ENCODE measurements around the gene MAST4. TPM values are rescaled to one million over a fixed set of nuclear protein-coding genes. Genes with fewer than 3 reads are reported as not detected.

MAST4 gene
- total and polyA plus RNA-seq, 2 of the 4 experiments (the other 2 are of a cell fraction), result 4.8 to 6.8 TPM

DNA sequence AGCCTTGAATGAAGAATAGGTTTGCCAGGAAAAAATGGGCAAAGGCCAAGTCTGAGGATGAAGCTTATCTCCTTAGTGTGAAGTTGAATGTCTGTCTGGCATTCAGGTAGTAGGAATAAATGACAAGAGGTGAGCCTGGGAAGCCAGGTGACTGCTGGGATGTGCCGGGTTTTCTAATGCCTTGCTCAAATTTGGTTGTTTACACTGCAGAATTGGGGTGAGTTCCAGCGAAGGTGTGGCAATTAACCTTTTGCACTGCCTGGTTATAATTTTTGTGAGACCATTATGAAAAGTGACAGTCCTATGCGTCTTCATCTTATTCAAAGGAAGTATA, 73.6 kb downstream of the MAST4 start:
- in situ Hi-C loops (cut with MboI; ENCODE audit: low sequenced_read_pairs), result no loop called here
- CTCF ChIA-PET, result no interaction called here

More for the DNA sequence above, 73.6 kb downstream of the MAST4 start:
- no peak overlapping the region for H3K18ac ChIP-seq (ENCODE audit: low read depth, low read length)
- no TSS peak for BruUV-seq (replicated peaks)
- H2BK5ac ChIP-seq (ENCODE audit: low read depth, low read length, poor library complexity, severe bottlenecking), result no peak overlapping the region
- no peak overlapping the region for H4K8ac ChIP-seq (ENCODE audit: low read depth in 2 of 2, low read length in 2 of 2)
- H4K5ac ChIP-seq (ENCODE audit: low read depth, low read length), result no peak overlapping the region
- H3K9me1 ChIP-seq (ENCODE audit: insufficient read depth, low read length), result no peaks in the 10 kb centered on the region
- no peak overlapping the region for H3K56ac ChIP-seq (ENCODE audit: extremely low read depth, insufficient read depth, low read length)
- H2AK9ac ChIP-seq (replicated peaks; ENCODE audit: low read depth, low read length, poor library complexity), result no peak overlapping the region
- no peaks in the 10 kb centered on the region for H3K36me3 ChIP-seq (ENCODE audit: control insufficient read depth, insufficient read depth, low read length)
- H3K4me3 ChIP-seq (ENCODE audit: insufficient read depth, low read depth, low read length), result no peak overlapping the region
- ATAC-seq (ENCODE audit: low read depth), result no peak
- no peak overlapping the region for H2BK120ac ChIP-seq (ENCODE audit: low read depth, low read length)
- no peak overlapping the region for H2BK20ac ChIP-seq (ENCODE audit: low read depth, low read length)
- no peak for DNase-seq
- H3K23ac ChIP-seq (ENCODE audit: low read depth, low read length), result no peak overlapping the region
- H3K79me1 ChIP-seq (ENCODE audit: low read depth in 1 of 2, low read length in 2 of 2), result no peaks in the 10 kb centered on the region
- POLR2A ChIA-PET (ENCODE audit: unreplicated experiment), result no interaction called here
- H3K4ac ChIP-seq (ENCODE audit: low read depth, low read length), result no peak overlapping the region
- H2BK15ac ChIP-seq (ENCODE audit: low read depth, low read length), result no peak overlapping the region
- H4K20me1 ChIP-seq (ENCODE audit: insufficient read depth, low read length), result no peaks in the 10 kb centered on the region
- H2AFZ ChIP-seq (replicated peaks; ENCODE audit: low read length, poor library complexity), result no peak overlapping the region
- H3K27me3 ChIP-seq (ENCODE audit: control insufficient read depth, insufficient read depth, low read length), result no peaks in the 10 kb centered on the region; the same call in 1 of the 2 replicates
- no peaks in the 10 kb centered on the region for H3K4me1 ChIP-seq (ENCODE audit: control insufficient read depth, insufficient read depth, low read length)
- H3K14ac ChIP-seq (replicated peaks; ENCODE audit: low read depth, low read length), result no peak overlapping the region
- intact Hi-C loops (cut with micrococcal nuclease), result no loop called here
- no peak overlapping the region for H2AK5ac ChIP-seq (ENCODE audit: low read depth, low read length)
- no peak overlapping the region for H3K27ac ChIP-seq (ENCODE audit: insufficient read depth, low read length)
- no peak overlapping the region for H3K9ac ChIP-seq (ENCODE audit: low read depth, low read length)
- WGBS, 2 experiments (ENCODE audit: extremely low coverage in 2 of 2, insufficient read length in 1 of 2), result 50% methylated on average over 1 of the region's 3 CpGs; no CpG with 5 or more reads in 1 of the 2 experiments
- H3K4me2 ChIP-seq (ENCODE audit: low read depth, low read length), result no peak overlapping the region
- no peaks in the 10 kb centered on the region for H3K9me3 ChIP-seq (ENCODE audit: control insufficient read depth, insufficient read depth, low read length)
- no peak overlapping the region for H4K91ac ChIP-seq (ENCODE audit: insufficient read depth, low read depth, low read length)
- TF ChIP-seq MXI1 (IDR thresholded peaks at IDR 0.05; ENCODE audit: borderline replicate concordance, low read depth, low read length), result no peak
- TF ChIP-seq, protein P1, sequence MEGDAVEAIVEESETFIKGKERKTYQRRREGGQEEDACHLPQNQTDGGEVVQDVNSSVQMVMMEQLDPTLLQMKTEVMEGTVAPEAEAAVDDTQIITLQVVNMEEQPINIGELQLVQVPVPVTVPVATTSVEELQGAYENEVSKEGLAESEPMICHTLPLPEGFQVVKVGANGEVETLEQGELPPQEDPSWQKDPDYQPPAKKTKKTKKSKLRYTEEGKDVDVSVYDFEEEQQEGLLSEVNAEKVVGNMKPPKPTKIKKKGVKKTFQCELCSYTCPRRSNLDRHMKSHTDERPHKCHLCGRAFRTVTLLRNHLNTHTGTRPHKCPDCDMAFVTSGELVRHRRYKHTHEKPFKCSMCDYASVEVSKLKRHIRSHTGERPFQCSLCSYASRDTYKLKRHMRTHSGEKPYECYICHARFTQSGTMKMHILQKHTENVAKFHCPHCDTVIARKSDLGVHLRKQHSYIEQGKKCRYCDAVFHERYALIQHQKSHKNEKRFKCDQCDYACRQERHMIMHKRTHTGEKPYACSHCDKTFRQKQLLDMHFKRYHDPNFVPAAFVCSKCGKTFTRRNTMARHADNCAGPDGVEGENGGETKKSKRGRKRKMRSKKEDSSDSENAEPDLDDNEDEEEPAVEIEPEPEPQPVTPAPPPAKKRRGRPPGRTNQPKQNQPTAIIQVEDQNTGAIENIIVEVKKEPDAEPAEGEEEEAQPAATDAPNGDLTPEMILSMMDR (conservative IDR thresholded peaks at IDR 0.05; ENCODE audit: low read depth, low read length), result no peak
- TF ChIP-seq NFE2L2 (IDR thresholded peaks at IDR 0.05; ENCODE audit: low read depth, low read length), result no peak
- no peak for TF ChIP-seq RFX5 (IDR thresholded peaks at IDR 0.05; ENCODE audit: low read depth, low read length)
- no peak for TF ChIP-seq RAD21 (IDR thresholded peaks at IDR 0.05; ENCODE audit: low read length)
- TF ChIP-seq, protein P2, sequence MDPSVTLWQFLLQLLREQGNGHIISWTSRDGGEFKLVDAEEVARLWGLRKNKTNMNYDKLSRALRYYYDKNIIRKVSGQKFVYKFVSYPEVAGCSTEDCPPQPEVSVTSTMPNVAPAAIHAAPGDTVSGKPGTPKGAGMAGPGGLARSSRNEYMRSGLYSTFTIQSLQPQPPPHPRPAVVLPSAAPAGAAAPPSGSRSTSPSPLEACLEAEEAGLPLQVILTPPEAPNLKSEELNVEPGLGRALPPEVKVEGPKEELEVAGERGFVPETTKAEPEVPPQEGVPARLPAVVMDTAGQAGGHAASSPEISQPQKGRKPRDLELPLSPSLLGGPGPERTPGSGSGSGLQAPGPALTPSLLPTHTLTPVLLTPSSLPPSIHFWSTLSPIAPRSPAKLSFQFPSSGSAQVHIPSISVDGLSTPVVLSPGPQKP (IDR thresholded peaks at IDR 0.05; ENCODE audit: borderline replicate concordance, low read depth, low read length), result no peak
- no peak for TF ChIP-seq RCOR1 (IDR thresholded peaks at IDR 0.05; ENCODE audit: insufficient replicate concordance, low read length)
- TF ChIP-seq MAZ (IDR thresholded peaks at IDR 0.05; ENCODE audit: borderline replicate concordance, low read depth, low read length), result no peak
- TF ChIP-seq FOS (IDR thresholded peaks at IDR 0.05; ENCODE audit: low read depth, low read length), result no peak
- dilution Hi-C loops (cut with HindIII; ENCODE audit: low sequenced_read_pairs, unreplicated experiment), result no loop called here

Measured in IMR-90 (cell line).